IPS-NIHi7 (cell line): ENCODE data around the gene PSMD1.
A peak's percentile ranks its signal among the peaks of the same experiment; 100 is the strongest.

Source experiments
- DNase-seq: peaks from one replicate; pipeline ENCODE4 v3.0.0; 2012; ENCODE audit warnings: mixed read lengths; ENCODE audit errors: extremely low spot score

Gene PSMD1

GRCh38 chr2:231034291-231034882 lies 22.3 kb upstream of the PSMD1 start:
- no peak for DNase-seq

- no peak for DNase-seq
These were observed 20.5 kb upstream of the PSMD1 start for GRCh38 chr2:231036131-231036530.

GRCh38 chr2:231036578-231037106 lies 20.0 kb upstream of the PSMD1 start:
- DNase-seq, result no peak

- peak; percentile 56 for DNase-seq
These were observed 19.4 kb upstream of the PSMD1 start, which contains the start of gene C2orf72 for GRCh38 chr2:231037202-231037730. Gene C2orf72, plus strand, starts transcription at chr2:231037523. Its CDS starts 43 bp downstream, at chr2:231037566.

- peak; percentile 58 for DNase-seq
These were observed 18.8 kb upstream of the PSMD1 start for GRCh38 chr2:231037731-231038482.

GRCh38 chr2:231038483-231039293 lies 18.0 kb upstream of the PSMD1 start:
- no peak for DNase-seq

- no peak for DNase-seq
These were observed 17.4 kb upstream of the PSMD1 start for GRCh38 chr2:231039294-231039664.

- no peak for DNase-seq
These were observed 16.8 kb upstream of the PSMD1 start for GRCh38 chr2:231039821-231040364.

- DNase-seq, result no peak
These were observed 15.5 kb upstream of the PSMD1 start for GRCh38 chr2:231041061-231041689.

GRCh38 chr2:231043796-231044195 lies 12.9 kb upstream of the PSMD1 start:
- DNase-seq, result no peak

GRCh38 chr2:231046916-231047273 lies 9.8 kb upstream of the PSMD1 start:
- no peak for DNase-seq

- DNase-seq, result no peak
These were observed 9.3 kb upstream of the PSMD1 start for GRCh38 chr2:231047274-231047922.

GRCh38 chr2:231047923-231048915 lies 8.4 kb upstream of the PSMD1 start:
- DNase-seq, result no peak

- DNase-seq, result no peak
These were observed 7.2 kb upstream of the PSMD1 start for GRCh38 chr2:231049286-231050017.

- no peak for DNase-seq
These were observed 6.4 kb upstream of the PSMD1 start for GRCh38 chr2:231050018-231050901.

- DNase-seq, result no peak
These were observed 5.6 kb upstream of the PSMD1 start for GRCh38 chr2:231051116-231051515.

- peak; percentile 88 for DNase-seq
These were observed 3.9 kb upstream of the PSMD1 start for GRCh38 chr2:231052494-231053451.
